ENCODE measurements around the gene RASGEF1C.

The RASGEF1C gene

GRCh38 chr5:180084638-180085561 is 124.1 kb downstream of the RASGEF1C start:
- Histone ChIP-seq H3K9me3 (ENCODE audit: insufficient read depth, low read depth, low read length) (no peaks in the 10 kb centered on the region), H3K9ac (ENCODE audit: low read depth, low read length, poor library complexity, severe bottlenecking) (no peak overlapping the region), H2AFZ (ENCODE audit: low read length) (no peak overlapping the region), H3K4me2 (ENCODE audit: low read depth, low read length, poor library complexity, severe bottlenecking) (no peak overlapping the region), H3K4me1 (ENCODE audit: insufficient read depth, low read length, poor library complexity, severe bottlenecking) (peaks cover 4% of the 10 kb centered on the region), H3K4me3 (ENCODE audit: low read length, poor library complexity, severe bottlenecking) (no peak overlapping the region), H3K36me3 (ENCODE audit: insufficient read depth, low read length) (no peaks in the 10 kb centered on the region), H3K9me2 (replicated peaks; ENCODE audit: low read depth, low read length) (no peaks in the 10 kb centered on the region), H3K27me3 (ENCODE audit: insufficient read depth, low read length, poor library complexity, severe bottlenecking) (no peaks in the 10 kb centered on the region), H3K79me2 (ENCODE audit: insufficient read depth, low read length) (no peaks in the 10 kb centered on the region), H4K20me1 (ENCODE audit: insufficient read depth, low read length, poor library complexity, severe bottlenecking) (no peaks in the 10 kb centered on the region), H3F3A (ENCODE audit: low read depth) (no peaks in the 10 kb centered on the region)
- TF ChIP-seq CTCF (conservative IDR thresholded peaks at IDR 0.05; ENCODE audit: low read length), result no peak
- no peak for TF ChIP-seq EZH2phosphoT487 (IDR thresholded peaks at IDR 0.05; ENCODE audit: borderline replicate concordance)

- no peaks in the 10 kb centered on the region for H3K9me3 ChIP-seq (ENCODE audit: insufficient read depth, low read depth, low read length)
- H3K9me2 ChIP-seq (replicated peaks; ENCODE audit: low read depth, low read length), result no peaks in the 10 kb centered on the region
- H3K9ac ChIP-seq (ENCODE audit: low read depth, low read length, poor library complexity, severe bottlenecking), result no peak overlapping the region
- H4K20me1 ChIP-seq (ENCODE audit: insufficient read depth, low read length, poor library complexity, severe bottlenecking), result no peaks in the 10 kb centered on the region
- H3K4me2 ChIP-seq (ENCODE audit: low read depth, low read length, poor library complexity, severe bottlenecking), result no peak overlapping the region
- peaks cover 4% of the 10 kb centered on the region for H3K4me1 ChIP-seq (ENCODE audit: insufficient read depth, low read length, poor library complexity, severe bottlenecking)
- no peaks in the 10 kb centered on the region for H3K27me3 ChIP-seq (ENCODE audit: insufficient read depth, low read length, poor library complexity, severe bottlenecking)
- no peak overlapping the region for H2AFZ ChIP-seq (ENCODE audit: low read length)
- no peak for TF ChIP-seq CTCF (conservative IDR thresholded peaks at IDR 0.05; ENCODE audit: low read length)
- TF ChIP-seq EZH2phosphoT487 (IDR thresholded peaks at IDR 0.05; ENCODE audit: borderline replicate concordance), result no peak
- no peaks in the 10 kb centered on the region for H3F3A ChIP-seq (ENCODE audit: low read depth)
- no peak overlapping the region for H3K4me3 ChIP-seq (ENCODE audit: low read length, poor library complexity, severe bottlenecking)
- H3K36me3 ChIP-seq (ENCODE audit: insufficient read depth, low read length), result no peaks in the 10 kb centered on the region
- no peaks in the 10 kb centered on the region for H3K79me2 ChIP-seq (ENCODE audit: insufficient read depth, low read length)
Observed at GRCh38 chr5:180083529-180084060, 125.4 kb downstream of the RASGEF1C start.

- no peaks in the 10 kb centered on the region for H3K79me2 ChIP-seq (ENCODE audit: insufficient read depth, low read length)
- TF ChIP-seq EZH2phosphoT487 (IDR thresholded peaks at IDR 0.05; ENCODE audit: borderline replicate concordance), result no peak
- no peak for TF ChIP-seq CTCF (conservative IDR thresholded peaks at IDR 0.05; ENCODE audit: low read length)
- H3K9me2 ChIP-seq (replicated peaks; ENCODE audit: low read depth, low read length), result no peaks in the 10 kb centered on the region
- no peaks in the 10 kb centered on the region for H3K36me3 ChIP-seq (ENCODE audit: insufficient read depth, low read length)
- H3K9ac ChIP-seq (ENCODE audit: low read depth, low read length, poor library complexity, severe bottlenecking), result no peak overlapping the region
- no peaks in the 10 kb centered on the region for H3F3A ChIP-seq (ENCODE audit: low read depth)
- H3K4me2 ChIP-seq (ENCODE audit: low read depth, low read length, poor library complexity, severe bottlenecking), result no peak overlapping the region
- no peaks in the 10 kb centered on the region for H4K20me1 ChIP-seq (ENCODE audit: insufficient read depth, low read length, poor library complexity, severe bottlenecking)
- peaks cover 4% of the 10 kb centered on the region for H3K4me1 ChIP-seq (ENCODE audit: insufficient read depth, low read length, poor library complexity, severe bottlenecking)
- no peak overlapping the region; the same call in 1 of the 2 replicates for H2AFZ ChIP-seq (ENCODE audit: low read length)
- no peaks in the 10 kb centered on the region for H3K27me3 ChIP-seq (ENCODE audit: insufficient read depth, low read length, poor library complexity, severe bottlenecking)
- no peaks in the 10 kb centered on the region for H3K9me3 ChIP-seq (ENCODE audit: insufficient read depth, low read depth, low read length)
- H3K4me3 ChIP-seq (ENCODE audit: low read length, poor library complexity, severe bottlenecking), result no peak overlapping the region
Observed at GRCh38 chr5:180082633-180083420, 126.2 kb downstream of the RASGEF1C start.
